Ecto neural progenitor cell (in vitro differentiated cells): ENCODE results near the gene IKBKG.
"Not testable (repeated sequence)": the region's sequence is repeated elsewhere in the genome, so short reads cannot be mapped to it uniquely, and the experiment has no call there.

ENCODE experiments used
- DNase-seq: peaks from one replicate; pipeline ENCODE4 v3.0.0-alpha.2; 2018; ENCODE audit warnings: low spot score

The IKBKG gene

GRCh38 chrX:154558896-154559295, 11.5 kb downstream of the IKBKG start:
- not testable (repeated sequence) for DNase-seq

- not testable (repeated sequence) for DNase-seq
Measured at GRCh38 chrX:154560326-154560725, 12.9 kb downstream of the IKBKG start.

GRCh38 chrX:154562295-154562694, 14.9 kb downstream of the IKBKG start:
- DNase-seq: not testable (repeated sequence)

GRCh38 chrX:154570361-154570760, 22.9 kb downstream of the IKBKG start:
- not testable (repeated sequence) for DNase-seq

- DNase-seq: not testable (repeated sequence)
Measured at GRCh38 chrX:154573061-154573460, 25.6 kb downstream of the IKBKG start.

- DNase-seq: not testable (repeated sequence)
Measured at GRCh38 chrX:154575076-154575475, 27.7 kb downstream of the IKBKG start.

GRCh38 chrX:154582994-154583393, 35.6 kb downstream of the IKBKG start:
- DNase-seq: not testable (repeated sequence)

- not testable (repeated sequence) for DNase-seq
Measured at GRCh38 chrX:154584585-154585183, 37.3 kb downstream of the IKBKG start, which contains the start of gene CTAG1A. TSS of gene CTAG1A (plus strand) at chrX:154585133. CDS start at chrX:154585207, 74 bp downstream.

GRCh38 chrX:154590415-154590814, 43.0 kb downstream of the IKBKG start:
- not testable (repeated sequence) for DNase-seq

- DNase-seq: no peak
Measured at GRCh38 chrX:154592505-154592904, 45.1 kb downstream of the IKBKG start.

- no peak for DNase-seq
Measured at GRCh38 chrX:154593201-154593600, 45.8 kb downstream of the IKBKG start.

- DNase-seq: no peak
Measured at GRCh38 chrX:154594491-154594890, 47.1 kb downstream of the IKBKG start.

- DNase-seq: no peak
Measured at GRCh38 chrX:154595559-154596249, 48.3 kb downstream of the IKBKG start.

- peak; percentile 63 for DNase-seq
Measured at GRCh38 chrX:154596290-154596929, 49.0 kb downstream of the IKBKG start.

GRCh38 chrX:154597221-154597620, 49.8 kb downstream of the IKBKG start:
- no peak for DNase-seq

GRCh38 chrX:154598656-154599055, 51.2 kb downstream of the IKBKG start:
- DNase-seq: no peak

- no peak for DNase-seq
Measured at GRCh38 chrX:154599531-154599930, 52.1 kb downstream of the IKBKG start.

GRCh38 chrX:154600759-154601374, 53.4 kb downstream of the IKBKG start:
- no peak for DNase-seq

GRCh38 chrX:154602226-154602625, 54.8 kb downstream of the IKBKG start:
- DNase-seq: no peak

GRCh38 chrX:154602766-154603437, 55.5 kb downstream of the IKBKG start:
- no peak for DNase-seq

GRCh38 chrX:154603438-154604430, 56.3 kb downstream of the IKBKG start:
- no peak for DNase-seq
